Stimulated activated CD4-positive, alpha-beta T cell treated with anti-CD3 and anti-CD28 coated beads, Interleukin-2, amount 100 ng/mL, for 48 hours (primary cell): ENCODE data around the gene CSNK1G2.

ENCODE experiments used
- DNase-seq, 2 donors: peaks; one replicate each; pipeline ENCODE4 v3.0.0-alpha.2; 2020

Gene CSNK1G2

DNA sequence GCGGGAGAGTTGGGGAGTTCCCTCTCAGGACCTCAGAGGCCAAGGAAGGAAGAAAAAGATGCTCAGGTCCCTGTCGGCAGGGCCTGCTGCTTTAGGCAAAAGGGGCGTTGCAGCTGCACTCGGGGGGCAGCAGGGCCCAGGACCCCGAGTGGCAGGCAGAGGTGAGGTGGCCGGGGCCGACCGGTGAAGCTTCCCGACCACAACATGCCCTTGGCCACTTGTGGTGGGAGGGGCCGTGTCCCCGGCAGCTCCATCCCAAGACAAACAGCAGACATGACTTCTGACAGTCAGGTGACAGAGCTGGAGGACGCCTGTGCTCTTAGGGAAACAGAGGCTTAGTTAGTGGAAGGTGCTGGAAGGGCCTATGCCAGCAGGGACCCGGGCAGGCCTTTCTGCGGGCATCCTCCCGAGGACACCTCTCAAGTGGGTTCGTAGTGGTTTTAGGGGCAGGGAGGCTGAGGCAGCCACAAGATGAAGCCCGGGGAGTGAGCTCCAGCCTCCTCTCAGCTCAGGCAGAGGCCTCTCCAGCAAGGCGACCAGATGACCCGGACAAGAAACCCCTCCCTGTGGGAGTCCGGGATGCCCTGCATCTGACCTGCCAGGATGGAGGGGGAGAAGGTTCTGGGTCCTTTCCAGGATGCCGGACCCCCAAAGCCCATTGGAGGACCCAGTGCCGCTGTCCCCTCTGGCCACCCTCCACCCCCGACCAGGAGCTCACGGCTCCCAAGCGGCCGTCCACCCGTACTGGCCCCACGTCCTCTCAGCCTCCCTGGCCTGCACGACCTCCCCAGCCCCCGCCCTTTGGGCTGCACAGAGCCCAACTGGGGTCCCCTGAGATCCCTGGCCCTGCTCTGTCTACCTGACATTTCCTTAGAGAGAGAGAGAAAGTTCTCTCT lies 50.3 kb downstream of the CSNK1G2 start:
- no peak for DNase-seq

DNA sequence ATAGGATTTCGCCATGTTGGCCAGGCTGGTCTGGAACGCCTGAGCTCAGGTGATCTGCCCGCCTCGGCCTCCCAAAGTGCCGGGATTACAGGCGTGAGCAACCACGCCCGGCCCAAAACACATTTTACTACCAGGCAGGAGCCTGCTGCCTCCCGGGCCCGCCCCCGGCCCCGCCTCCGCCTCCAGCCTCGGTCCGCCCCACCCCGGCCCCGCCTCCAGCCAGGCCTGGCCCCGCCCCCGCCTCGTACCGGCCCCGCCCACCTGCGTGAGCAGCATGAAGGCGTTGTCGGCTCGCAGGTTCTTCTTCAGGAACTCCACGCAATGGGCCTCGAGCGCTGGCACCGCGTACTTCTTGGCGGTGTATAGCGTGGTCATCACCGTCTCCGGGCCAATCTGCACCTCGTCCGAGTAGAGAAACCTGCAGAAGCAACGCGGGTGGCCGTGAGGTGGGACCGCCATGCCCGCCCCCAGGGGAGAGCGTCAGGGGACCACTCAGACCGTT lies 51.8 kb downstream of the CSNK1G2 start:
- DNase-seq: peak; percentile 23 to 36

DNA sequence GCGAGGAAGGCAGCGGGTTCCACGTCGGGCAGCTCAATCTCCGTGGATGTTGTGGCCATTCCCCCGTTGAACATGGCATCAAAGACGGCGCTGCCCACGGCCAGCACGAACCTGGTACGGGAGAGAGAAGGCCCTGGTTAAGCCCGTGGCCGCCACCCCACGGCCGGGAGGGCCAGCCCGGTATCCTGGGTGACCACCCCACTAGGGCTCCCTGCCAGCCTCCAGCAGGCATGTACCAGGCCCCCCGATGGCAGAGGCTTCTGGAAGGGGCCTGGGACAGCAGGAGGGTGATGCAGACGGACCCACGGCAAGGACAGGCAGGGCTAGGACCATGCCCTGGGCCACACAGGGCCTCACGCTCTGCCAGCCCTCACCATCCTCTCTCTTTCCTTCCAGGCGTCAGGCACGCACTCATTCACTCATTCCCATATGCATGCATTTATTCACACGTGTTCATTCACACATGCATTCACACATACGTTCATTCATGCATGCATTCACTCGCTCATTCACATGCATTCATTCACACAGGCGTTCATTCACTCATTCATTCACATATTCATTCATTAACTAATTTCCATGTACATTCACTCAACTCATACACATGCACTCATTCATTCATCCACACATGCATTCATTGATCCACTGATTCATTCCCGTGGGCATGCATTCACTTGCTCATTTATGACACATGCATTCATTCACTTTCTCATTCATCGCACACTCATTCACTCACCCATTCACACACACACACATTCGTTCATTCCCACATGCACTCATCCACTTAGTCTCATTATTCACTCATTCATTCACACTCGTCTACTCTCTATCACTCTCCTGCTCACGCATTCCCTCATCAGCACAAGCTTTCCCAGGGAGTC lies 56.6 kb downstream of the CSNK1G2 start:
- no peak for DNase-seq

DNA sequence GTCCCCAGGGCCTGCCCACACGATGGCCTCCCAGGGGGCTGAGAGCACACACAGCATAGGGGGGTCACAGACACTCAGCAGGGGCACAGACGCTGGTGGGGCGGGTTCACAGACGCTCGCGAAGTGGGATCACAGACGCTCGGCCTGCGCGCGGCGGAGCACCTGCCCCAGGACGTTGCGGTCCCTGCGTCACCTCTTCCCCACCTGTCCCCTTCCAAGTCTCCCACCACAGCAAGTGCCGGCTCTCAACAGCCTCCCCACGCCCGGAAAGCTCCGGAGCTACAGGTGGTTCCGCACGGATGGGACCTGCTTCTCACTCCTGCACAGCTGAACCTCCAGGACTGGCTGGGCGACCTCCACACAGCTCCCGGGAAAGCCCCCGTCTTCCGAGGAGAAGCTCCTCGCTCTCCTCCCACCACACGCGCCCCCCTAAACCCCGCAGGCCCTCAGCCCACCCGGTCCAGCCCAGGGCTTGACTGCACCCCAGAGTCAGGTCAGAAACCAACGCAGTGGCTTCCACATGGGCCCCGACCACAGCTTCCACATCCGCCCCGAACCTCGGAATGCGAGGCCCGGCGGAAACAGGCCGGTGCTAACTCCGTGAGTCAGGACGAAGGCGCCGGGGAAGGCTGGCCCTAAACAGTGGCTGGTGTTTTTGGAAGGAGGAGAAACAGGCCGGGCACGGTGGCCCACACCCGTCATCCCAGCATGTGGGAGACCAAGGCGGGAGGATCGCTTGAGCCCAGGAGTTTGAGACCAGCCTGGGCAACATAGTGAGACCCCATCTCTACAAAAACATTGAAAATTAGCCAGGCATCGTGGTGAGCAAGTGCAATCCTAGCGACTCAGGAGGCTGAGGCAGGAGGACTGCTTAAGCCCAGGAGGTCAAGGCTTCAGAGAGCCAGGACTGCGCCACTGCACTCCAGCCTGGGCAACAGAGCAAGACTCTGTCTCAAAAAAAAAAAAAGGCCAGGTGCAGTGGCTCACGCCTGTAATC lies 58.0 kb downstream of the CSNK1G2 start:
- no peak for DNase-seq

DNA sequence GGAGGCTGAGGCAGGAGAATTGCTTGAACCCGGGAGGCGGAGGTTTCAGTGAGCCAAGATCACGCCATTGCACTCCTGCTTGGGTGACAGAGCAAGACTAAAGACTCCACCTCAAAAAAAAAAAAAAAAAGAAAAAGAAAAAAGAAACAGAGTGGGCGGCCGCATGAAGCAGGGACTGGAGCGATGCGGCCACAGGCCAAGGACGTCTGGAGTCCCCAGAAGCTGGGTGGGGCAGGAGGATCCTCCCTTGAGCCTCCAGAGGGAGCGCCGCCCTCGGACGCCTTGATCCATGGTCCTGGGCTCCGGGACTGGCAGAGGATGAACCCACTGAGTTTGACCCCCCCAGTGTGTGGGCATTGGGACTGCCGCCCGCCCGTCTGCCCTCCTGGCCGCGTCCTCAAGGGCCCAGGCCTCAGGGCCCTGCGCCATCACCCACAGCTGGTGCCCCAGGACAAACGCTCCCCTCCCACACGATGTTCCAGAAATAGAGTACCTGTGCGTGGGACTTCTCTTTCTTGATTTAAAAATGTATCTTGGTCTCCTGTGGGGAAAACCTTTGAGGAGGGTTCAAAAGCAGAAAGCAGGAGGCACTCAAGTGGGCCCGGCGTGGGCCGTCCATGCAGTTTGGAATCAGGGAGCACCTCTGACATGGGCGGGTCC lies 59.0 kb downstream of the CSNK1G2 start:
- no peak for DNase-seq

DNA sequence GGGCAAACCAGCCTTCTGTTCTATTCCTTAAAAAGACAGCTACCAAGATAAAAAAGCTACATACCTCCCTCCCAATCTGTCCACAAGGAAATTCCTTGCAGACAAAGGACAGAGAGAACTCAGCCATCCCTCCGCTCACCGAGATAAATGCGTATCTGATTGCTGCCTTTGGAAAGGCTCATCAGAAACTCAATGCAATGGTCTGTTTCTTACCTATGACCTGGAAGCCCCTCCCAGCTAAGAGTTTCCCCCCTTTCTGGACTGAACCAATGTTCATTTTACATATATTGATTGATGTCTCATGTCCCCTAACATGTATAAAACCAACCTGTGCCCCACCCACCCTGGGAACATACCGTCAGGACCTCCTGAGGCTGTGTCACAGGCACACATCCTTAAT lies 62.9 kb downstream of the CSNK1G2 start:
- no peak for DNase-seq

DNA sequence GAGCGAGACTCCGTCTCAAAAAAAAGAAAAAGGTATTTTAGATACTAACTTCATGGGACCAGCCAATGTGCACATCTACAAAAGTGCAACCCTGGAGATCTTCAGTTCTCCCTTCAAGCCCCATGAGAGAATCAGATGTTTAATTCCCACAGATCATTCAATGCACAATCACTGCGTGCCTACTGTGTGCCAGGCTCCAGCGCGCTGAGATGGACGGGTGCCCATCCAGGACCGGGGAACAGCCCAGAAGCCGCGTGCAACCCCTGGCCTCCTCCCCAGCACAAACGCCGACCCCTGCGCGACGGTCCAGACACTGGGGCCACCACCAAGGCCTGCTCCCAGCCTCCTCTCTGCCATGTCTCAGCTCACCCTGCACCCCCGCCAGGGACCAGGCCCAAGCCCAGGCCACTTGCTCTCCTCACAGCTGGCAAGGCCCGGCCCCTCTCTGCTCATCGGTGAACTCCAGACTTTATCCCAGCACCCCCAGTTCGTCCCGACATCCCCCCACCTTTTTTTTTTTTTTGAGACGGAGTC lies 69.2 kb downstream of the CSNK1G2 start:
- no peak for DNase-seq

DNA sequence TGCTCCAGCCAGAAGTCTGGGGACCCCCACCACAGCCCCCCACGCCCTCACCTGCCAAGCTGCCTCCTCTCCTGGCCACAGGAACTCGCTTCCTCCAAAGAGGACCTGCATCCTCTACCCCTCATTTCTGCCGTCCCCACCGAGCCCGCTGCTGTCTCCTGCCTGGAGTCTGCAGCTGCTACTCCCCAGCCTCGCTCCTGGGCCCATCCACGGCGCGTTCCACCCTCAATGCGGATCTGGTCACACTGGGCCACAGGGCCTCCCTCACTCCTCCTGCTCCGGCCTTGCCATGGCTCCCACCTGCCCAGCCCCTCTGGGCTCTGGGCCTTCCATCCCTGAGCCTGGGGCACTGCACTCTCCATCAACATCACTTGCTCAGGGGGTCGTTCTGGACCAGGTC lies 70.2 kb downstream of the CSNK1G2 start:
- no peak for DNase-seq

DNA sequence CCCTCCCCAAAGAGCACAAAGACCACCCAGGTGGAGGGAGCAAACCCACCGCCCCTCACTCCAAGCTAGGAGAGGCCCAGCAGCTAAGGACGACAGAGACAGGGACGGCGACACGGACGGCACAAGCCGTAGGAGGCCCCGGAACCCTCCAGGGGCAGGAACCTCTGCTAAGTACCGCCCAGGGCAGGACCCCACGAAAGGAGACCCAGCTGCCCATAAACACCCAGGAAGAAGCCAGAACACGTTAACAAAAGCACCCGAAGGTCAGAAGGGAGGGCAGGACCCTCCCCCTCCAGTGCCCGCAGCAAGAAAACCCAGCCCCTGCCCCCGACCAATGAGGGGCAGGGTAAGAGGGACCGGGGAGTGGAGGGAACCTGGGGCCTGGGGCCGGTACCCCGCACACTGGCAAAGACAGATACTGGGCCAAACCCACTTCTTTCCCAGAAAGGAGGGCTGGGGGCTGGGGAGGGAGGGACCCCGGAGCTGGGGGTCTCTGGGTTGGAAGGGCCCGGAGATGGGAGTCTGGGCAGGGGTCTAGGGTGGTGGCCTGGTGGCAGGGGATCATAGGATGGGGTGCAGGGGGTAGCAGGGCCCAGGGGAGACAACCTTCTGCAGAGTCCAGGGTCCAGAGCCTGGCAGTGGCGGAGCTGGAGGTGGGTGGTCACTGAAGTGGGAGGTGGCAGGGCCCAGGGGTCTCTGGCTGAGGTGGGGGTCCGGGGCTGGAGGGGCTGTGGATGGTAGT lies 72.1 kb downstream of the CSNK1G2 start:
- DNase-seq: no peak

DNA sequence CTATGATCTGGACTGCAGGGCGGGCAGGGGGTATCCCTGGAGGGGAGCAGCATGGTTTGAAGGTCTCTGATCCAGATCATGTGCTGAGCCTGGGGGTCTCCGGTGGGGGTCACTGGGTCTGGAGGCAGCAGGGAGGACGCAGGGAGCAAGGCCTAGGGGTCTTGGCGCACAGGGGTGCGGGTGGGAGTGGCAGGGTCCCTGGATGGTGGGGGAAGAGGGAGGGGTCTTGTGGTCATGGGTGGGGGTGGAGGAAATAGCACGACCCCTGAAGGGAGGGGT lies 72.7 kb downstream of the CSNK1G2 start:
- DNase-seq: no peak

DNA sequence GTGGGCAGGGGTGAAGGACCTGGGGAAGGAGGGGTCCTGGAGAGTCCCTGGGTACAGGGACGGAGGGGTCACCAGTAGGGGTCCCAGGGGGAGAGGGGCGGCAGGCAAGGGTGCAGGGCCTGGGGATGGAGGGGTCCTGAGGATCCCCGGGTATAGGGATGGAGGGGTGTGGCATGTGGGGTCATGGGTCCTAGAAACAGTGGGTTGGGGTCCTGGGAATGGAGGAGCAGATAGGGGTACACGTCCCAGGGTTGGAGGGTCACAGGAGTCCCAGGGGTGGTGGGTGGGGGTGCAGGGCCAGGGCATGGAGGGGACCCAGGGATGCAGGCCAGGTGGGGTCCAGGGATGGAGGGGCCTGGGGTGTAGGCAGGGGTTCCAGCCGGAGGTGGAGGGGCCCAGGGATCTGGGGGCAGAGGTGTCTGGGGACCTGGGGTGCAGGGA lies 73.2 kb downstream of the CSNK1G2 start:
- no peak for DNase-seq

DNA sequence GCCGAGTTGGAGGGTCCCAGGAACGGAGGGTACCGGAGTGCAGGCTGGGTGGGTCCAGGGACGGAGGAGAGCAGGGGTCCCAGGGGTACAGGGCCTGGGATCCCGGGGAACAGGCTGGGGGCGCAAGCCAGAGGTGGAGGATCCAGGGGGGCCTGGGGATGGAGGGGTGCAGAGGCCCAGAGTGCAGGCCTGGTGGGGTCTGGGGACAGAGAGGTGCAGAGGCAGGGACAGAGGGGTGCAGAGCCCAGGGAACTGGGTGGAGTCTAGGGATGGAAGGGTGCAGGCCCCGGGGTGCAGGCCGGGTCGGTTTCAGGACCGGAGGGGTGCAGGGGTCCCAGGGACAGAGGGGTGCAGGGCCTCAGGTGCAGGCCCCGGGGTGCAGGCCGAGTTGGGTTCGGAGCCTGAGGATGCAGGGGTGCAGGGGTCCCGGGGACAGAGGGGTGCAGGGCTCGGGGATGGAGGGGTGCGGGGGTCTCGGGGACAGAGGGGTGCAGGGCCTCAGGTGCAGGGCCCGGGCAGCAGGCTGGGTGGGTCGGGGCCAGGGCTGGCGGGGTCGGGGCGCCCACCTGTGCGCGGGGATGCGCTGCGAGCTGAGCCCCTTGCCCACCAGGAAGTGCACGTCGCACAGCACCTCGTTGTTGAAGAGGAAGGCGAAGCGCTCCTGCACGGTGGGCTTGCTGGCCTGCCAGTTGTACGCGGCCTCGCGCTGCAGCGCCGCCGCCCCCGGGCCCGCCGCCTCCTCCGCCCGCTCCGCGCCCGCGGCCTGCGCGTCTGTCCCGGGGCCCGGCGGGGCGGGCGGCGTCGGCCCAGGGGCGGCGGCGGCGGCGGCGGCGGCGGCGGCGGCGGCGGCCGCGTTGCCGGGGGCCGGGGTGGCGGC lies 74.0 kb downstream of the CSNK1G2 start:
- peak in 1 of 2 donors; percentile 27 for DNase-seq

DNA sequence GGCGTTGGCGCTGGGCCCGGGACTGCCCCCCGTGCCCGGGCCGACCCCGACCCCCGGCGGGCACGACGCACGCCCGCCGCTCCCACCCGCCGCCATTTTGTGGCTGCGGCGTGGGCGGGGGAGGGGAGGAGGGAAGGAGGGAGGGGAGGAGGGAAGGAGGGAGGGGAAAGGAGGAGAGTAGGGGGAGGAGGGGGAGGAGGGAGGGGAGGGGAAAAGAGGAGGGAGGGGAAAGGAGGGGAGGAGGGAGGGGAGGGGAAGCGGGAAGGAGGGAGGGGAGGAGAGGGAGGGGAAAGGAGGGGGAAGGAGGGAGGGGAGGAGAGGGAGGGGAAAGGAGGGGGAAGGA lies 74.6 kb downstream of the CSNK1G2 start, which contains the start of gene BTBD2:
Gene BTBD2 (minus strand): TSS at position 107 of the 343 bp plus-strand sequence. CDS start 11 bp downstream, at position 96.
- DNase-seq: peak; percentile 45 to 46

DNA sequence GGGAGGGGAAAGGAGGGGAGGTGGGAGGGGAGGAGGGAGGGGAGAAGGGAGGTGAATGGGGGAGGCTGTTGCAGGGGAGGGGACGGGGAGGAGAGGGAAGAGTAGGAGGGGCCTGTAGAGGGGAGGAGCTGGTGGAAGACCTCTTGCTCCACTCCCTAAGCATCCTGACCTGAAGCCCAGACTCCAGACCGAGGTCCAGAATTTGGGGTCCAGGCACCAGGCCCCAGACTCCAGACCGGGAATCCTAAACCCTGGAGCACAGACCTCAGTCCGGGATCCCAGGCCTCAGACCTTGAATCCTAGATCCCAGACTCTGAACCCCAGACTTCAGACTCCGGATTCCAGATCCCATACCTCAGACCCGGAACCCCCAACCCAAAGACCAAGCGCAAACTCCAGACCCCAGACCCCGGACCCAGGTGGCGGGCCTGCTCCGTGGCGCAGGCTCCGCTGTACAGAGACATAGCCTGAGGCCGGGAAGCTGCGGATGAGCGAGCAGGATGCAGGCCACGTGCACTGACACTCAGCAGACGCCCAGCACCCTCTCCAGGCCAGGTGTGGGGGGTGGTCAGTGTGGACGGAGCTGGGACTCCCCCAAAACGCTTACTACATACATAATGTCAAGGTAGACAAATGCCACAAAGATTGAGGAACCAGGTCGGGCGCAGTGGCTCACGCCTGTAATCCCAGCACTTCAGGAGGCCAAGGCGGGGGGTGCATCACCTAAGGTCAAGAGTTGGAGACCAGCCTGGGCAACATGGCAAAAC lies 75.3 kb downstream of the CSNK1G2 start:
- DNase-seq: peak; percentile 34 to 45

DNA sequence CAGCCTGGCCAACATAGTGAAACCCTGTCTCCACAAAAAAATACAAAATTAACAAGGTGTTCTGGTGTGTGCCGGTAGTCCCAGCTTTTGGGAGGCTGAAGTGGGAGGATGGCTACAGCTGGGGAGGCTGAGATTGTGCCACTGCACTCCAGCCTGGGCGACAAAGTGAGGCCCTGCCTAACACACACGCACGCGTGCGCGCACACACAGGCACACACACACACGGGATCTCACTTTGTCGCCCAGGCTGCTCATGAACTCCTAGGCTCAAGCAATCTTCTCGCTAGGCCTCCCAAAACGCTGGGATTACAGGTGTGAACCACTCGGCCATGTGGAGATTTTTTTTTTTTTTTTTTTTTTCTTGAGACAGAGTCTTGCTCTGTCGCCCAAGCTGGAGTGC lies 77.8 kb downstream of the CSNK1G2 start:
- no peak for DNase-seq

DNA sequence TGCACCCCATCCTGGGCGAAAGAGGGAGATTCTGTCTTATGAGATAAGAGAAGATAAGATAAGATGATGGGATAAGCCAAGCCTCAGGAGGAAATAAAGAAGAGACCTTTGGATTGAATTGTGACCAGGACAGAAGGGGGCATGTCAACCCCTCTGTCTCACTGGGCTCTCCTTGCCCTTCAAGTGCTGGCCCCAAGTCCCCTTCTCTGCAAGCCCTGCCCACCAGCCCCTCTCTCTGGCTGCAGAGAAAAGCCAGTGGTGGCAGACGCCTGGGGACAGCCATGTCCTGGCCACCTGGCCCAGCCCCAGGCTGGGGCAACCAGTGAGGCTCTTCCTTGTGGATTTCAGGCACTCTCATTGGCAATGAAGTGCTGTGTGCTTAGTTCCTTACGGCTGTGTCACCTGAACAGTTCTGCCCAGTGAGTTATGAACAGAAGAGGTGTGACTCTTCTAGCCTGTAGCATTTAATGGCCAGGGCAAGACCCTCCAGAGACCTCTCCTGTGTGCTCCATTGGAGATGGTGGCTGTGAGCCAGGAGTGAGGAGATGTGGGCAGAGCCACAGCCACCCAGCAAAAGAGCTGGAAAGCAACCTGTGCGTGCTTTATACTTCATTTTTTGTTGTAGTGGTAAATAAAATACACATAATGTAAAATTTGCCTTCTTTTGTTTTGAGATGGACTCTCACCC lies 80.6 kb downstream of the CSNK1G2 start:
- no peak for DNase-seq

DNA sequence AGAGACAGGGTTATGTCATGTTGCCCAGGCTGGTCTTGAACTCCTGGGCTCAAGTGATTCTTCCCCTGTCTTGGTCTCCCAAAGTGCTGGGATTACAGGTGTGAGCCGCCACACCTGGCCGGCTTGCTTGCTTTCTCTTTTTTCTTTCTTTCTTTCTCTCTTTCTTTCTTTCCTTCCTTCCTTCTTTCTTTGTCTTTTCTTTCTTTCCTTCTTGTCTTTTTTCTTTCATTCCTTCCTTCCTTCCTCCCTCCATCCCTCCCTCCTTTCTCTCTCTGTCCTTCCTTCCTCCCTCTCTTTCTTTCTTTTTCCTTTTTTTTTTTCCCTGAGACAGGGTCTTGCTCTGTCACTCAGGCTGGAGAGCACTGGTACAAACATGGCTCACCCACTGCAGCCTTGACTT lies 81.3 kb downstream of the CSNK1G2 start:
- DNase-seq: no peak

DNA sequence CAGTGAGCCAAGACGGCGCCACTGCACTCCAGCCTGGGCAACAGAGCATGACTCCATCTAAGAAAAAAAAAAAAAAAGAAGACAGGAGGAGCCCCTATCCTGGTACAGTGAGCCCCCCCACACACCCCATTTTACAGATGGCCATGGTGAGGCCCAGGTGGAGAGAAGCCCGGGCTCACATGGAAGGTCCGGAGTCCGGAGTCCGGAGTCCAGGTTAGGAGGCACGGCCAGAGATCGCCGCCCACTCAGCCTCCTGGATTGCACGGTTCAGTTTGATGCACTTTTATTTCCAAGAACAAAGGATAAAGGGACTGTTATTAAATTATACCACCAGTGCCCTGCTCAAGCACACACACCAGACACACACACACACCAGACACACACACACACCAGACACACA lies 85.8 kb downstream of the CSNK1G2 start:
- DNase-seq: no peak

DNA sequence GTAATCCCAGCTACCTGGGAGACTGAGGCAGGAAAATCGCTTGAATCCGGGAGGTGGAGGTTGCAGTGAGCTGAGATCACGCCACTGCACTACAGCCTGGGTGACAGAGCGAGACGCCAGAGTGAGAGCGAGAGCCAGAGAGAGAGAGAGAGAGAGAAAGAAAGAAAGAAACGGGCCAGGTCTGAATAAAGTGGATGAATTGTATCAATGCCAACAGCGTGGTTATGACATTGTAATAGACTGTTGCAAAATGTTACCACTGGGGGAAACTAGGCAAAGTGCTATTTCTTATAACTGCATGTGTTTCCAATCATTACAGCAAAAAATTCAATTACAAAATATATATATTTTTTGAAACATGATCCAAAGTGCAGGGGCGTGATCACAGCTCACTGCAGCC lies 86.4 kb downstream of the CSNK1G2 start:
- no peak for DNase-seq
